H9 (cell line): ENCODE data around the gene EIF3D. TPM values are rescaled to one million over a fixed set of nuclear protein-coding genes. Genes with fewer than 3 reads are reported as not detected.

Source experiments
- DNase-seq: peaks from one replicate; pipeline ENCODE4 v3.0.0-alpha.2; 2017
- H2AFZ ChIP-seq: one replicate; pipeline ENCODE4 v1.6.1; 2013; ENCODE audit warnings: mild to moderate bottlenecking, low read length, control low read depth, moderate library complexity
- H2AK5ac ChIP-seq: 2 replicates; pipeline ENCODE4 v1.6.1; 2013; ENCODE audit warnings: low read length, control low read depth, mixed read lengths; ENCODE audit not compliant: insufficient read length
- H2BK120ac ChIP-seq: one replicate; pipeline ENCODE4 v1.6.1; 2013; ENCODE audit warnings: low read depth, mild to moderate bottlenecking, low read length, control low read depth, inconsistent platforms; ENCODE audit not compliant: poor library complexity, severe bottlenecking
- H2BK12ac ChIP-seq: 2 replicates; pipeline ENCODE4 v1.6.1; 2013; ENCODE audit warnings: low read length, control low read depth, mixed read lengths, low read depth; ENCODE audit not compliant: insufficient read length
- H2BK15ac ChIP-seq: 2 replicates; pipeline ENCODE4 v1.6.1; 2013; ENCODE audit warnings: low read depth, low read length, control low read depth
- H2BK20ac ChIP-seq: one replicate; pipeline ENCODE4 v1.6.1; 2013; ENCODE audit warnings: low read depth, mild to moderate bottlenecking, low read length, control low read depth, inconsistent platforms; ENCODE audit not compliant: poor library complexity, severe bottlenecking
- H2BK5ac ChIP-seq: 2 replicates; pipeline ENCODE4 v1.6.1; 2013; ENCODE audit warnings: low read length, control low read depth, mixed read lengths; ENCODE audit not compliant: insufficient read length
- H3K14ac ChIP-seq: 2 replicates; pipeline ENCODE4 v1.6.1; 2013; ENCODE audit warnings: low read length, control low read depth; ENCODE audit not compliant: insufficient read depth
- H3K18ac ChIP-seq: 2 replicates; pipeline ENCODE4 v1.6.1; 2013; ENCODE audit warnings: low read depth, mild to moderate bottlenecking, mixed read lengths, low read length, control low read depth; ENCODE audit not compliant: insufficient read length
- H3K23ac ChIP-seq: 2 replicates; pipeline ENCODE4 v1.6.1; 2013; ENCODE audit warnings: low read length, control low read depth, mixed read lengths, low read depth; ENCODE audit not compliant: insufficient read length
- H3K23me2 ChIP-seq: 2 replicates; pipeline ENCODE4 v1.6.1; 2013; ENCODE audit warnings: low read depth, mild to moderate bottlenecking, mixed read lengths, low read length, control low read depth; ENCODE audit not compliant: insufficient read length, poor library complexity, severe bottlenecking
- H3K27ac ChIP-seq: 2 replicates; pipeline ENCODE4 v1.5.1; 2013; ENCODE audit warnings: low read length, control low read depth, mixed read lengths, low read depth; ENCODE audit not compliant: insufficient read length
- H3K27me3 ChIP-seq: 2 replicates; pipeline ENCODE4 v1.6.1; 2013; ENCODE audit warnings: low read length, control low read depth, inconsistent platforms; ENCODE audit not compliant: insufficient read depth
- H3K4ac ChIP-seq: 2 replicates; pipeline ENCODE4 v1.6.1; 2013; ENCODE audit warnings: low read depth, mild to moderate bottlenecking, control low read depth, inconsistent platforms, low read length, moderate library complexity
- H3K4me1 ChIP-seq: 2 replicates; pipeline ENCODE4 v1.6.1; 2013; ENCODE audit warnings: low read length, control low read depth, inconsistent platforms; ENCODE audit not compliant: insufficient read depth
- H3K4me2 ChIP-seq: 2 replicates; pipeline ENCODE4 v1.6.1; 2013; ENCODE audit warnings: low read length, control low read depth, mixed read lengths; ENCODE audit not compliant: insufficient read length, insufficient read depth
- H3K56ac ChIP-seq: 2 replicates; pipeline ENCODE4 v1.6.1; 2013; ENCODE audit warnings: low read depth, mild to moderate bottlenecking, mixed read lengths, low read length, control low read depth; ENCODE audit not compliant: insufficient read length
- H3K79me1 ChIP-seq: 2 replicates; pipeline ENCODE4 v1.6.1; 2013; ENCODE audit warnings: low read depth, mild to moderate bottlenecking, moderate library complexity, low read length, control low read depth, inconsistent platforms; ENCODE audit not compliant: insufficient read depth, poor library complexity, severe bottlenecking
- H3K79me2 ChIP-seq: 2 replicates; pipeline ENCODE4 v1.6.1; 2013; ENCODE audit warnings: low read length, control low read depth, inconsistent platforms; ENCODE audit not compliant: insufficient read depth
- H3K9ac ChIP-seq: 2 replicates; pipeline ENCODE4 v1.6.1; 2013; ENCODE audit warnings: low read length, control low read depth, mixed read lengths; ENCODE audit not compliant: insufficient read length; ENCODE audit errors: extremely low read depth
- H3K9me3 ChIP-seq: one replicate; pipeline ENCODE4 v1.6.1; 2013; ENCODE audit warnings: low read depth, low read length, inconsistent platforms; ENCODE audit not compliant: control insufficient read depth
- H3T11ph ChIP-seq: one replicate; pipeline ENCODE4 v1.6.1; 2013; ENCODE audit warnings: mild to moderate bottlenecking, low read length, control low read depth, inconsistent platforms
- H4K20me1 ChIP-seq: one replicate; pipeline ENCODE4 v1.6.1; 2013; ENCODE audit not compliant: control insufficient read depth, insufficient read length, insufficient read depth
- H4K5ac ChIP-seq: 2 replicates; pipeline ENCODE4 v1.6.1; 2013; ENCODE audit warnings: low read depth, mild to moderate bottlenecking, mixed read lengths, low read length, control low read depth; ENCODE audit not compliant: insufficient read length
- H4K8ac ChIP-seq: replicated peaks from 2 replicates; pipeline ENCODE4 v1.6.1; 2013; ENCODE audit warnings: low read length, control low read depth, mixed read lengths, low read depth; ENCODE audit not compliant: insufficient read length
- H4K91ac ChIP-seq: 2 replicates; pipeline ENCODE4 v1.6.1; 2013; ENCODE audit warnings: low read depth, mild to moderate bottlenecking, moderate library complexity, mixed read lengths, low read length, control low read depth; ENCODE audit not compliant: insufficient read length
- H3K27ac Mint-ChIP-seq, 3 experiments: 2 replicates in 2 of 3; 3 replicates in 1 of 3; pipeline ENCODE4 v1.8.0; 2020 to 2021; ENCODE audit warnings: mixed read lengths in 3 of 3, mild to moderate bottlenecking in 1 of 3, moderate library complexity in 1 of 3
- H3K27me3 Mint-ChIP-seq: 2 replicates; pipeline ENCODE4 v1.8.0; 2021; ENCODE audit warnings: low read depth, mild to moderate bottlenecking, moderate library complexity, mixed read lengths
- H3K36me3 Mint-ChIP-seq, 3 experiments: 2 replicates in 2 of 3; 3 replicates in 1 of 3; pipeline ENCODE4 v1.8.0; 2020 to 2021; ENCODE audit warnings: low read depth in 3 of 3, mixed read lengths in 3 of 3; ENCODE audit not compliant: insufficient read depth in 1 of 3
- H3K4me1 Mint-ChIP-seq, 2 experiments: 2 replicates each; pipeline ENCODE4 v1.8.0; 2020; ENCODE audit warnings: mixed read lengths in 2 of 2
- H3K4me3 Mint-ChIP-seq, 2 experiments: 2 replicates in 1 of 2; 3 replicates in 1 of 2; pipeline ENCODE4 v1.8.0; 2020 to 2021; ENCODE audit warnings: mild to moderate bottlenecking in 2 of 2, mixed read lengths in 2 of 2, moderate library complexity in 1 of 2
- H3K9me3 Mint-ChIP-seq, 2 experiments: 2 replicates in 1 of 2; 3 replicates in 1 of 2; pipeline ENCODE4 v1.8.0; 2020; ENCODE audit warnings: mild to moderate bottlenecking in 2 of 2, mixed read lengths in 2 of 2, moderate library complexity in 1 of 2
- WGBS: extraction: QIAGEN DNeasy Blood & Tissue Kit; methylation state at CpG from one replicate; pipeline ENCODE4 v1.1.7; 2013; ENCODE audit warnings: missing lambda C conversion rate, low lambda C conversion rate, mixed read lengths; ENCODE audit not compliant: insufficient read length; ENCODE audit errors: extremely low coverage; 5-methylcytosine and 5-hydroxymethylcytosine counted together
- total RNA-seq: library from RNA; stranded (reverse); gene quantifications from 2 replicates; pipeline ENCODE4 v1.2.1, GENCODE V29; 2021
- TF ChIP-seq, protein P1 (sequence below): fragments of 200-600 bp; sonication (generic); conservative IDR thresholded peaks from 3 replicates; pipeline ENCODE4 v1.8.0; 2021; ENCODE audit warnings: antibody characterized with exemption, mild to moderate bottlenecking

The EIF3D gene
- total RNA-seq, 1 experiment from 2014 or later: 198 TPM

DNA sequence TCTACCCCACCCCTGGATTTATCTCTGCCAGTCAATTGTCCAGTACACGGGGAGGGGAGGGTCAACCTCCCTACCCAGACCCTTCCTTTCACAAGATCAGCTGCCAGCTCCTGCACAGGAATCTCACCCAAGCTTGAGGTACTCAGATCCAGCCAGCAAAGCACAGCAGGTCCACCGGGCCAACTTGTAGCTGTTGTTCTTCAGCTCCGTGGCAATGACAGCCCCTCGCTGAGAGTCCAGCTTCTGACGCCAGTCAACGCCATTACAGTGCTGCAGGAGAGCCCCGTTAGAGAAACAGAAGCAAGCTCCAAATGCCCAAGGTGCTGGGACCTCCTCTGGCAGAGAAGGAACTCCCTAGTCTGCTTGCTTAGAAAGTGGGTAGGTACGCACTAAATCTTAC, 16.6 kb downstream of the EIF3D start:
- no peak overlapping the region for H4K91ac ChIP-seq
- no CpG with 5 or more reads among the region's 8 CpGs for WGBS
- H3K18ac ChIP-seq: no peak overlapping the region
- no peak overlapping the region for H2BK15ac ChIP-seq
- H3K36me3 Mint-ChIP-seq: peaks cover 57 to 76% (median 72%) of the 10 kb centered on the region in 3 experiments
- H3K9me3 ChIP-seq: no peaks in the 10 kb centered on the region
- H3K79me1 ChIP-seq: no peaks in the 10 kb centered on the region
- H3K27me3 Mint-ChIP-seq: peaks cover 14% of the 10 kb centered on the region
- no peak overlapping the region for H3K14ac ChIP-seq
- H3K79me2 ChIP-seq: no peaks in the 10 kb centered on the region
- no peak overlapping the region for H4K5ac ChIP-seq
- H3T11ph ChIP-seq: no peak overlapping the region
- H2AK5ac ChIP-seq: no peak overlapping the region
- peaks cover 3% of the 10 kb centered on the region in 2 experiments for H3K4me1 Mint-ChIP-seq
- H2BK5ac ChIP-seq: no peak overlapping the region
- no peak overlapping the region for H3K4me3 Mint-ChIP-seq
- no peaks in the 10 kb centered on the region for H3K4me1 ChIP-seq
- H3K23ac ChIP-seq: no peak overlapping the region
- H2BK20ac ChIP-seq: no peak overlapping the region
- H3K27me3 ChIP-seq: no peaks in the 10 kb centered on the region
- no peak overlapping the region for H3K56ac ChIP-seq
- TF ChIP-seq, protein P1, sequence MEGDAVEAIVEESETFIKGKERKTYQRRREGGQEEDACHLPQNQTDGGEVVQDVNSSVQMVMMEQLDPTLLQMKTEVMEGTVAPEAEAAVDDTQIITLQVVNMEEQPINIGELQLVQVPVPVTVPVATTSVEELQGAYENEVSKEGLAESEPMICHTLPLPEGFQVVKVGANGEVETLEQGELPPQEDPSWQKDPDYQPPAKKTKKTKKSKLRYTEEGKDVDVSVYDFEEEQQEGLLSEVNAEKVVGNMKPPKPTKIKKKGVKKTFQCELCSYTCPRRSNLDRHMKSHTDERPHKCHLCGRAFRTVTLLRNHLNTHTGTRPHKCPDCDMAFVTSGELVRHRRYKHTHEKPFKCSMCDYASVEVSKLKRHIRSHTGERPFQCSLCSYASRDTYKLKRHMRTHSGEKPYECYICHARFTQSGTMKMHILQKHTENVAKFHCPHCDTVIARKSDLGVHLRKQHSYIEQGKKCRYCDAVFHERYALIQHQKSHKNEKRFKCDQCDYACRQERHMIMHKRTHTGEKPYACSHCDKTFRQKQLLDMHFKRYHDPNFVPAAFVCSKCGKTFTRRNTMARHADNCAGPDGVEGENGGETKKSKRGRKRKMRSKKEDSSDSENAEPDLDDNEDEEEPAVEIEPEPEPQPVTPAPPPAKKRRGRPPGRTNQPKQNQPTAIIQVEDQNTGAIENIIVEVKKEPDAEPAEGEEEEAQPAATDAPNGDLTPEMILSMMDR: no peak
- no peak overlapping the region for H4K8ac ChIP-seq
- no peak overlapping the region for H2AFZ ChIP-seq
- peaks cover 0 to 4% of the 10 kb centered on the region in 2 experiments; a peak in 3 of 5 replicates for H3K9me3 Mint-ChIP-seq
- H2BK120ac ChIP-seq: no peak overlapping the region
- H3K4ac ChIP-seq: no peak overlapping the region
- H3K27ac Mint-ChIP-seq: peak overlapping the region in 1 of 3 experiments; percentile 4; a peak in 2 of 7 replicates
- no peak for DNase-seq
- no peak overlapping the region for H2BK12ac ChIP-seq
- no peak overlapping the region for H3K9ac ChIP-seq
- H3K23me2 ChIP-seq: peaks cover under 1% of the 10 kb centered on the region
- H4K20me1 ChIP-seq: no peaks in the 10 kb centered on the region
- H3K4me2 ChIP-seq: no peak overlapping the region
- no peak overlapping the region for H3K27ac ChIP-seq
